Natural killer cell (primary cell): Measurements from ENCODE around the gene COX4I1. TPM values are rescaled to one million over a fixed set of nuclear protein-coding genes. Genes with fewer than 3 reads are reported as not detected.

Source experiments
- ATAC-seq, 3 donors: fragments of 150-1000 bp in 2 of 3; fragments of 200-7000 bp in 1 of 3; cut with Tn5 transposase; 1 replicate in 1 of 3; 2 replicates in 2 of 3; pipeline ENCODE4 v1.10.0; 2021; ENCODE audit warnings: mild to moderate bottlenecking in 2 of 3, moderate library complexity in 2 of 3
- DNase-seq, 2 donors: peaks; one replicate each; pipeline versions ENCODE4 v3.0.0 to v3.0.0-alpha.2; 2013 to 2021; ENCODE audit warnings: mixed read lengths in 1 of 2
- H3K27ac ChIP-seq: one replicate; pipeline ENCODE4 v1.5.1; 2013; ENCODE audit warnings: mild to moderate bottlenecking, low read length
- H3K27me3 ChIP-seq: one replicate; pipeline ENCODE4 v1.6.1; 2013; ENCODE audit warnings: low read length; ENCODE audit not compliant: control insufficient read depth, insufficient read depth
- H3K36me3 ChIP-seq: one replicate; pipeline ENCODE4 v1.6.1; 2013; ENCODE audit warnings: low read length; ENCODE audit not compliant: control insufficient read depth, insufficient read depth
- H3K4me1 ChIP-seq: one replicate; pipeline ENCODE4 v1.6.1; 2013; ENCODE audit warnings: low read length; ENCODE audit not compliant: control insufficient read depth, insufficient read depth
- H3K4me3 ChIP-seq: one replicate; pipeline ENCODE4 v1.5.1; 2013; ENCODE audit warnings: low read length
- H3K9me3 ChIP-seq: one replicate; pipeline ENCODE4 v1.6.1; 2013; ENCODE audit warnings: low read length; ENCODE audit not compliant: control insufficient read depth, insufficient read depth
- H3K27ac Mint-ChIP-seq, 2 donors: one replicate each; pipeline ENCODE4 v1.8.0; 2022; ENCODE audit warnings: mild to moderate bottlenecking in 2 of 2, mixed read lengths in 2 of 2, moderate library complexity in 1 of 2
- H3K27me3 Mint-ChIP-seq, 2 donors: one replicate each; pipeline ENCODE4 v1.8.0; 2022; ENCODE audit warnings: low read depth in 2 of 2, mixed read lengths in 2 of 2
- H3K36me3 Mint-ChIP-seq: one replicate; pipeline ENCODE4 v1.8.0; 2022; ENCODE audit warnings: mixed read lengths
- H3K4me1 Mint-ChIP-seq, 2 donors: one replicate each; pipeline ENCODE4 v1.8.0; 2022; ENCODE audit warnings: mixed read lengths in 2 of 2
- H3K4me3 Mint-ChIP-seq: one replicate; pipeline ENCODE4 v1.8.0; 2022; ENCODE audit warnings: mild to moderate bottlenecking, moderate library complexity, mixed read lengths
- H3K9me3 Mint-ChIP-seq, 2 donors: one replicate each; pipeline ENCODE4 v1.8.0; 2022; ENCODE audit warnings: mixed read lengths in 2 of 2
- CTCF ChIP-seq: fragments of 200-600 bp; IDR thresholded peaks from one replicate; pipeline ENCODE4 v1.8.0; 2022; ENCODE audit warnings: antibody characterized with exemption
- WGBS: methylation state at CpG from one replicate; pipeline ENCODE4 v1.1.7; 2013; ENCODE audit warnings: missing lambda C conversion rate; ENCODE audit not compliant: insufficient coverage; 5-methylcytosine and 5-hydroxymethylcytosine counted together
- intact Hi-C: fragments of 100-400 bp; cut with micrococcal nuclease; formaldehyde crosslinking; loops from one replicate; pipeline ENCODE4 v1.14.2; 2022
- total RNA-seq, 4 donors: library from RNA; stranded (reverse); fragments of 120-200 nt in 1 of 4; gene quantifications; one replicate each; pipeline versions ENCODE4 v1.2.3 to v1.2.4, GENCODE V29; 2013 to 2022

Gene COX4I1
- total RNA-seq, 3 donors from 2014 or later (not counting 1 experiment from before 2014, with no cell fraction given): 338 to 422 (median 410) TPM

DNA sequence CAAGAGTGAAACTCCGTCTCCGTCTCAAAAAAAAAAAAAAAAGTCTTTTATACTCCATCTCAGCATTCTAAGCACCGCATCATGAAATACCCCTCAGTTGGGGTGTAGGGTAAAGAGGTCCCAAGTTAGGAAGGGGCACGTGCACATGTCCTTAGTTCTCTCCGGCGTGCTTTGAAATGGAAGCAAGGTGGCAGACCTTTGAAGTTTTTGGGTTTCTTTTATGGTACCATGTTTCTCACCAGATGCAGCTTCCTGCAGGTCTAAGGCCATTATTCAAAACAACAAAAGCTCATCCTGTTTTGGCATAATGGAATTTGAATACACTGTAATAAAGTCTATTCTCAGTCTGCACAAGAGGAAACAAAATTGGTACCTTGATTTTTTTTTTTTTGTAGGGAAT lies 9.7 kb upstream of the COX4I1 start:
- H3K9me3 ChIP-seq: no peaks in the 10 kb centered on the region
- no peaks in the 10 kb centered on the region for H3K36me3 Mint-ChIP-seq
- no peaks in the 10 kb centered on the region for H3K4me1 ChIP-seq
- TF ChIP-seq CTCF: no peak
- peaks cover 28 to 40% of the 10 kb centered on the region in 2 donors for H3K4me1 Mint-ChIP-seq
- 91% methylated on average over 6 of the region's 6 CpGs for WGBS
- ATAC-seq (no peak), DNase-seq (peak in 1 of 2 donors; percentile 37)
- no peak overlapping the region for H3K4me3 Mint-ChIP-seq
- no peak overlapping the region for H3K4me3 ChIP-seq
- H3K9me3 Mint-ChIP-seq: no peaks in the 10 kb centered on the region
- H3K36me3 ChIP-seq: peaks cover 46% of the 10 kb centered on the region
- no peak overlapping the region for H3K27ac ChIP-seq
- H3K27me3 ChIP-seq: no peaks in the 10 kb centered on the region
- intact Hi-C loops: no loop called here
- no peak overlapping the region for H3K27ac Mint-ChIP-seq
- H3K27me3 Mint-ChIP-seq: no peaks in the 10 kb centered on the region

DNA sequence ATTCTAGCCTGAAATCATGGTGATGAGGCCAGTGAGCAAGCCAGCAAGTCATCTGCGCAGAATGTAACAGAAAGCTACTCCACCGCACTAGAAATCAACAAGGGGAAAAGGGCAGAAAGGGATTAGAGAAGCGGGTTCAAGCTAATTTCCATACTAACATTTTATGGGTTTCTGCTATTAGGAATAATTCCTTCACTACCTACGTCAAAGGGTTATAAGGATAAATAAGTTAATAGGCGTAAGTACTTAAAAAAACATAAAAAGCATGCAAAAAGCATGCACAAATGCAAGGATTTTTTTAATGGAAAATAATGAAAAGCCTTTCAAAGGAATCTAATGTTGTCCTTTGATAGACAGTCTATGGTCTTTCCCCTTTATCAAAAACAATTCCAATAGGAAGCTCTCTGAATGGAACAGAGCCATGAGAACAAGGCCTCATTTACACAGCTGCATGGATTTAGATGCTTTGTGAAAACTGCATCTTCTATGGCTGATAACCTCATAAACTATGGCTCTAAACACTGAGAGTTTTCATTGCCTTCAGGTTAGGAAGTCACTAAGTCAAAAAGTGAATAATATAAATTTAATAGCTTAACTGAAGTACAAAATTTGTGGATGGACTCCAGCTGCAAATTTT lies 5.7 kb upstream of the COX4I1 start:
- Mint-ChIP-seq H3K4me1 (peaks cover 42 to 43% of the 10 kb centered on the region in 2 donors), H3K4me3 (no peak overlapping the region), H3K9me3 (no peaks in the 10 kb centered on the region), H3K27ac (peak overlapping the region in 1 of 2 donors; percentile 40), H3K36me3 (no peaks in the 10 kb centered on the region), H3K27me3 (no peaks in the 10 kb centered on the region)
- Histone ChIP-seq H3K27me3 (no peaks in the 10 kb centered on the region), H3K4me3 (no peak overlapping the region), H3K27ac (no peak overlapping the region), H3K9me3 (no peaks in the 10 kb centered on the region), H3K4me1 (peaks cover 7% of the 10 kb centered on the region), H3K36me3 (peaks cover 32% of the 10 kb centered on the region)
- intact Hi-C loops: no loop called here
- ATAC-seq (no peak), DNase-seq (no peak)
- 100% methylated on average over 3 of the region's 5 CpGs for WGBS
- no peak for TF ChIP-seq CTCF

DNA sequence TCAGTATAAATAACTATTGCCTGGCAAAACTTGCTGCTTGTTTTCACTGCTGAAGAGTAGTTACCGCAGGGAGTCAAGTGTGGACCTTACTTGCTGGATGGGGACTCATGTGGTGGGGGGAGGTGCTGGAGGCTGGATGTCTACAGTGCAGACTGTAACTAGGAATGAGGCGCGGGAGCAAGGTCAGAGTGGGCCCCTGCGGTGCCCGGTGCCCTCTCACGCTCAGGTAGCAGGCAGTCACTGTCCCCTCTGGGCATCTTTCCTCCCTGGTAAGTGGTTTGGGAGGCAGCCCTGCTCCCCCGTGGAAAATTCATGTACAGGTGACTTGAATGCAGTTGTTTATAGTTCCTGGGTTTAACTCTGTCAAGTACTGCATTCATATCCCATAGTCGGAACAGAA lies 4.8 kb upstream of the COX4I1 start:
- no peak overlapping the region for H3K27ac Mint-ChIP-seq
- Histone ChIP-seq H3K27me3 (no peaks in the 10 kb centered on the region), H3K36me3 (peaks cover 30% of the 10 kb centered on the region), H3K27ac (no peak overlapping the region), H3K4me3 (no peak overlapping the region), H3K4me1 (peaks cover 10% of the 10 kb centered on the region), H3K9me3 (no peaks in the 10 kb centered on the region)
- no peak for TF ChIP-seq CTCF
- ATAC-seq (no peak), DNase-seq (no peak)
- WGBS: 93% methylated on average over 8 of the region's 8 CpGs
- H3K4me3 Mint-ChIP-seq: no peak overlapping the region
- H3K36me3 Mint-ChIP-seq: no peaks in the 10 kb centered on the region
- no peaks in the 10 kb centered on the region for H3K9me3 Mint-ChIP-seq
- no peaks in the 10 kb centered on the region for H3K27me3 Mint-ChIP-seq
- peaks cover 42 to 46% of the 10 kb centered on the region in 2 donors for H3K4me1 Mint-ChIP-seq
- intact Hi-C loops: no loop called here

DNA sequence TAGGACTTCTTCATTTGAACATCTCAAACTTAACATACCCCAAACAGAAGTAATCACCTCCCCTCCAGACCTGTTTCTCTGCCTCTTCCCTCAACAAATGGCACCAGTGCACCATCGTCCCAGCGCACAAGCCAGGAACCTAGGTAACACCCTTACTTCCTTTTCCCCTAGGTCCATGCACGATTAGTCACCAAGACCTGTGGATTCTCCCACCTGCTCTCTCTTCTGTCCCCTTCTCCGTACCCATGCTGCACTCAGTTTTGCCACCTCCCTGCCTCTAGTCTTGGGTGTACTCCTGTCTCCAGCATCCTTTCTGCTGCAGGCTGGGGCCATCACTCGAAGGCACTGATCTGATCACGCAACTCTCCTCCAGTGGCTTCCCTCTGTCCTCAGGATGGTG lies 3.3 kb upstream of the COX4I1 start:
- peaks cover 30% of the 10 kb centered on the region for H3K36me3 ChIP-seq
- Mint-ChIP-seq H3K27me3 (no peaks in the 10 kb centered on the region), H3K4me3 (no peak overlapping the region), H3K4me1 (peaks cover 41 to 59% of the 10 kb centered on the region in 2 donors), H3K36me3 (no peaks in the 10 kb centered on the region), H3K27ac (peak overlapping the region in 1 of 2 donors; percentile 52), H3K9me3 (no peaks in the 10 kb centered on the region)
- no peaks in the 10 kb centered on the region for H3K27me3 ChIP-seq
- no peaks in the 10 kb centered on the region for H3K9me3 ChIP-seq
- DNase-seq (no peak), ATAC-seq (no peak)
- no peak for TF ChIP-seq CTCF
- no peak overlapping the region for H3K4me3 ChIP-seq
- H3K4me1 ChIP-seq: peaks cover 20% of the 10 kb centered on the region
- no peak overlapping the region for H3K27ac ChIP-seq
- 96% methylated on average over 6 of the region's 6 CpGs for WGBS
- intact Hi-C loops: no loop called here
